Esophagus (tissue), 2 donors: ENCODE data around the gene GPX5. TPM values are rescaled to one million over a fixed set of nuclear protein-coding genes. Genes with fewer than 3 reads are reported as not detected.

Source experiments
- H3K27ac ChIP-seq, 2 donors: one replicate each; pipeline ENCODE4 v1.5.1; 2013; ENCODE audit warnings: low read depth in 2 of 2, mild to moderate bottlenecking in 2 of 2, inconsistent platforms in 1 of 2, low read length in 1 of 2, moderate library complexity in 1 of 2
- H3K27me3 ChIP-seq, 2 donors: one replicate each; pipeline ENCODE4 v1.6.1; 2013; ENCODE audit warnings: low read length in 2 of 2, control low read depth in 1 of 2, mild to moderate bottlenecking in 1 of 2; ENCODE audit not compliant: insufficient read depth in 2 of 2, control insufficient read depth in 1 of 2
- H3K36me3 ChIP-seq, 2 donors: one replicate each; pipeline ENCODE4 v1.6.1; 2013; ENCODE audit warnings: low read length in 1 of 2; ENCODE audit not compliant: control insufficient read depth in 2 of 2, insufficient read depth in 2 of 2
- H3K4me1 ChIP-seq, 2 donors: one replicate each; pipeline ENCODE4 v1.6.1; 2013; ENCODE audit warnings: low read length in 1 of 2; ENCODE audit not compliant: control insufficient read depth in 2 of 2, insufficient read depth in 2 of 2
- H3K4me3 ChIP-seq, 2 donors: one replicate each; pipeline ENCODE4 v1.5.1; 2013; ENCODE audit warnings: low read length in 2 of 2, mild to moderate bottlenecking in 2 of 2, low read depth in 1 of 2, moderate library complexity in 1 of 2
- H3K9me3 ChIP-seq, 2 donors: one replicate each; pipeline ENCODE4 v1.6.1; 2013; ENCODE audit warnings: mild to moderate bottlenecking in 2 of 2, low read depth in 1 of 2, low read length in 1 of 2, moderate library complexity in 1 of 2; ENCODE audit not compliant: control insufficient read depth in 2 of 2, insufficient read depth in 1 of 2
- WGBS, 2 donors: extraction: QIAGEN DNeasy Blood & Tissue Kit; methylation state at CpG; one replicate each; pipeline ENCODE4 v1.1.7; 2013; 5-methylcytosine and 5-hydroxymethylcytosine counted together
- polyA plus RNA-seq, 2 donors: library from polyadenylated mRNA; stranded (reverse); fragments of 200-250 nt; gene quantifications; one replicate each; pipeline ENCODE4 v1.2.3, GENCODE V29; 2013
- donor health status: healthy with polysubstance abuse.
- donor health status: Bipolar disorder and iron deficiency.

GPX5 gene
- polyA plus RNA-seq, 2 donors: not detected

GRCh38 chr6:28551891-28552666 lies 26.4 kb downstream of the GPX5 start:
- 62 to 67% methylated on average over 4 of the region's 4 CpGs for WGBS, 2 donors
- no peaks in the 10 kb centered on the region for H3K9me3 ChIP-seq
- H3K4me1 ChIP-seq: no peaks in the 10 kb centered on the region
- H3K27ac ChIP-seq: no peak overlapping the region
- H3K36me3 ChIP-seq: no peaks in the 10 kb centered on the region
- no peak overlapping the region for H3K4me3 ChIP-seq
- peaks cover 0 to 2% of the 10 kb centered on the region in 2 donors for H3K27me3 ChIP-seq

DNA sequence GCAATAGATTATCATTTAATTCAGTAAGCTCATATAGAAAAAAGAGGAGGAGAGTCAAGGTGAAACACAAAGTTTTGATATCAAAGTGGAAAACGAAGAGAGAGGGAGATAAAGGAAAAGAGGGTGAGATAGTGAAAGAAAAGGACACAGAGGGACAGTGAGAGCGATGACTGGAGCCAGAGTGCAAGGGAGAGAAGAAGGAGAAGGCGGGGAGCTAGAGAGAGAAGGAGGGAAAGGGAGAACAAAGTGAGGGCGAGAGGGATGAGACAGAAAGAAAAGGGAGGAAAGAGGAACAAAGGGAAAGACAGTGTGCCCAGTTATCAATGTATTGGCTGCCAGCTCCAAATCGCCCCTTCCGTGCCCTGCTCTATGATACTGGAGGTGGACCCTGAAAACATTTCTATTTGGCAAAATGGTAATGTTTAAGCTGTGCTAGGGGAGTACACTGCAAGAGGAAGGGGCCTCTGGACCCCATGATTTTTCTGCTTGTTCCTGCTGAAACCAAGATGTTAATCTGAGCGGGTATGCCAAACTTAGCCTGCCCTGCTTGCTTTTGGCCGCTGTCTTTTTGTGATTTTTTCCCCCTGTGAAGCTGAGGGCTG lies 27.8 kb downstream of the GPX5 start:
- H3K27ac ChIP-seq: no peak overlapping the region
- no peak overlapping the region for H3K4me3 ChIP-seq
- no peaks in the 10 kb centered on the region for H3K4me1 ChIP-seq
- H3K27me3 ChIP-seq: peaks cover 0 to 2% of the 10 kb centered on the region in 2 donors
- no peaks in the 10 kb centered on the region for H3K9me3 ChIP-seq
- WGBS, 2 donors: 39 to 49% methylated on average over 8 of the region's 8 CpGs
- no peaks in the 10 kb centered on the region for H3K36me3 ChIP-seq

DNA sequence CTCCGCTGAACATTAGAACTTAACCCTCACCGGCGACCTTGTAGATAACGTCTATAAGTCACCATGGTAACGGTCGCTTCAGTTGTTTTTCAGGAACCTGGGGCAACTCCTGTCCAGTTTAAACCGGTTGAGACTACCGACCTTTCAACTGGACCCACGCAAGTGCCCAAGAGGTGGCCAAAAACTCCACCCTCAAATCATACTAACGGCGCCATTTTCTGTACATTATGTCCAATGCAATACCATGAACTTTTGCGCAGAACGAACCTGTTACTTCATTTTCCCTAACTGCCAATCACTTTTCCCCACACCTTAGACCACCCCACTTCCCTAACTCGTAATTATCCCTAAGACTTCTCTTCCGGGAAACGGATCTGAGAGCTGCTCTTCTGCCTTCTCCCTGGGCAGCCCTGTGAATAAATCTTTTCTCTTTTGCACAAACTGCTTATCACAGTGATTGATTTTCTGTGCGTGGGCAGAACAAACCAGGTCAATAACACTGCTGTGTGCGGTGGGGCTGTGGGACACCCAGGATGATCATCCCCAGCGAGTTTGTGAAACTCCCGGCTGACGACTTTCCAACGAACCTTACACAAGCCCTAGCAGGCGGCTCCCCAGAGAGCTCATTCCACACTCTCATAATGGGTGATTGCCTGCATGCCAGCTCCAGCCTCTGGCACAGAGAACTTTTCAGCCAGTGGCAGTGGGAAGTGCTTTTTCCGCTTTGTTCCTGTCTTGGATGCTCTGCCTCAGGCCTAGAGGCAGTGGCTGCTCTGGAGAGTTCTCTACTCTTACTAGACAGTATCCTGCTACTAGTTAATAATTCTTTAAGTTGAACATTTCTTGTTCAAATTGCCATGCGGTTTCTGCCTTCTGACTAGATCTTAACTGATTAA lies 28.6 kb downstream of the GPX5 start:
- H3K4me1 ChIP-seq: no peaks in the 10 kb centered on the region
- no peak overlapping the region for H3K4me3 ChIP-seq
- no peak overlapping the region for H3K27ac ChIP-seq
- no peaks in the 10 kb centered on the region for H3K9me3 ChIP-seq
- no peaks in the 10 kb centered on the region for H3K36me3 ChIP-seq
- WGBS, 2 donors: 21 to 22% methylated on average over 25 of the region's 25 CpGs
- peaks cover 0 to 2% of the 10 kb centered on the region in 2 donors for H3K27me3 ChIP-seq

GRCh38 chr6:28555136-28555535 lies 29.5 kb downstream of the GPX5 start:
- peaks cover 0 to 2% of the 10 kb centered on the region in 2 donors for H3K27me3 ChIP-seq
- H3K27ac ChIP-seq: no peak overlapping the region
- no peaks in the 10 kb centered on the region for H3K9me3 ChIP-seq
- H3K4me3 ChIP-seq: no peak overlapping the region
- 51% methylated on average over 2 of the region's 2 CpGs for WGBS, 2 donors
- H3K36me3 ChIP-seq: no peaks in the 10 kb centered on the region
- H3K4me1 ChIP-seq: no peaks in the 10 kb centered on the region

- H3K9me3 ChIP-seq: no peaks in the 10 kb centered on the region
- no peak overlapping the region for H3K27ac ChIP-seq
- H3K36me3 ChIP-seq: no peaks in the 10 kb centered on the region
- no peaks in the 10 kb centered on the region for H3K4me1 ChIP-seq
- H3K4me3 ChIP-seq: no peak overlapping the region
- whole genome bisulfite sequencing, 2 donors: 50 to 52% methylated on average over 3 of the region's 3 CpGs
- H3K27me3 ChIP-seq: peaks cover 0 to 2% of the 10 kb centered on the region in 2 donors
Observed at GRCh38 chr6:28558629-28559028, 32.9 kb downstream of the GPX5 start.

DNA sequence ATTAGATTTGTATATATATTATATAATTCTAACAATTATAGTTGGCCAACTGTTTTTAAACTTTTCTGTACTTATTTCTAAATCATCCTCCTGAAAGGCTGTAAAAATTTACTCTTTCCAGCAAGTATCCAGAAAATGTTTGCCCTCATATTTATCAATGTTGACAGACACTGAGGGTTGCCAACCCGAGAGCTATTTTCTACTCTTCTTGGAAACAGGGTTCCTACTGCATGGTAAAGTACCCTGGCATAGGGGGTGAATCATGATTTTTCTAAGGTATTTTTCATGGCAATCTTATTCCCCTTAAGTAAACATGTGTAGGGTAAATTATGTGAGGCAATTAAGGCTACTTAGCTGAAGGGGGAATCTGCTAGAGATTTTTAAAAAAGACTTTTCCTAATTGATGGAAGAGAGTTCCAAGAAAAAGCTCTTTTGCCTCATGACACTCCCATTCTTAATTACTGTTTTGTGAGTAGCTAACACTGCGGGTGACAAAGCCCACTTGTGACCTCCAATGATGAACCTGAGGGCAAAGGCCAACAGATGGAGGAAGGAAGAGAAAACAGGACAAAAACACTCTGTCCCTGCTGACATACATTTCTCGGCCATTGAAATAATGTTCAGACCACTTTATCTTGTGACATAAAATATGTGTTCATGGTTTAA lies 37.9 kb downstream of the GPX5 start:
- Histone ChIP-seq H3K4me1 (no peaks in the 10 kb centered on the region), H3K27me3 (no peaks in the 10 kb centered on the region), H3K9me3 (no peaks in the 10 kb centered on the region), H3K27ac (no peak overlapping the region), H3K4me3 (no peak overlapping the region), H3K36me3 (no peaks in the 10 kb centered on the region)
- 34 to 39% methylated on average over 3 of the region's 3 CpGs for WGBS, 2 donors

DNA sequence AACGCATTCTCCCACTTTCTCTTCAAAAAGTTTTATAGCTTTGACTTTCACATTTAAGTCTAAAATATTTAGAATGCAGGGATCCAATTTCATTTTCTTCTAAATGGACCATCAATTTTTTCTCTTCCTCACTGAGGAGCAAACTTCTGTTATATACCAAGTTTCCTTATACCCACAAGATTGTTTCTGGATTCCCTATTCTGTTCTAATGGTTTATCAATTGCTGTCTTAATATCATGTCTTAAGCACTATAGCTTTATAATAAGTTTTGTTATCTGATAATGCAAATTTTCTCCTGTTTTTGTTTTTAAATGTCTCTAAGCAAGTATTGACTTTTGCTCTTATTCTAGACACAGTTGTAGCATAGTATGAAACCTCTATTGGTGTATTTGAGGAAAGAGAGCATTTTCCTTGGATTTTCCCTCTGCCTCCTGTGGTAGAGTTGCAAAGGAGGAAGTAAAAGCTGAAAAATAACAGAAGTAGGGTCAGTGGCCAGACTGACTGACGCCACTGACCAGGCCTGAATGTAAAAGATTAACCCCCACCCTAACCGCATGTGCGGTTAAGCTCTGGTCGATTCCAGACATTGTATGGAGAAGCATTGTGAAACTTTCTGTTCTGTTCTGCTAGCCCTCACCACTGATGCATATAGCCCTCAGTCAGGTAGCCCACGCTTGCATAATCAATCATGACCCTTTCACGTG lies 40.3 kb downstream of the GPX5 start:
- no peak overlapping the region for H3K27ac ChIP-seq
- H3K9me3 ChIP-seq: no peaks in the 10 kb centered on the region
- H3K4me1 ChIP-seq: no peaks in the 10 kb centered on the region
- 55 to 61% methylated on average over 7 of the region's 7 CpGs for WGBS, 2 donors
- no peaks in the 10 kb centered on the region for H3K36me3 ChIP-seq
- H3K27me3 ChIP-seq: no peaks in the 10 kb centered on the region
- no peak overlapping the region for H3K4me3 ChIP-seq

DNA sequence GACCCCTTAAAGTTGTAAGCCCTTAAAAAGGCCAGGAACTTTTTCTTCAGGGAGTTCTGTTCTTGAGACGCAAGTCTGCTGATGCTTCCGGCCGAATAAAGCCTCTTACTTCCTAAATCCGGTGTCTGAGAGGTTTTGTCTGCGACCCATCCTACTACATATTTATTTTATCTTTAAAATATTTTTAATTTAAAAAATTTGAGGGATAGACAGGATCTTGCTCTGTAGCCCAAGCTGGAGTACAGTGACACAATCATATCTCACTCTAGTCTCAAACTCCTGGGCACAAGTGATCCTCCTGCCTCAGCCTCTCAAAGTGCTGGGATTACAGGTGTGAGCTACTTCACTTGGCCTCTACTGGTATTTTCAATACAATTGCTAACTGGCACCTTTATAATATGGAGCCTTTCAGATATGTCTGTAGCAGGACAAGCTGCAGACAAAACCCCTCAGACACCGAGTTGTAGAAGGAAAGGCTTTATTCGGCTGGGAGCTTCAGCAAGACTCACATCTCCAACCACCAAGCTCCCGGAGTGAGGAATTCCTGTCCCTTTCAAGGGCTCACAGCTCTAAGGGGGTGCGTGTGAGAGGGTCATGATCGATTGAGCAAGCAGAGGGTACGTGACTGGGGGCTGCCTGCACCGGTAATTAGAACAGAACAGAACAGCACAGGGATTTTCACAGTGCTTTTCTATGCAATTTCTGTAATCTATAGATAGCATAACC lies 41.0 kb downstream of the GPX5 start:
- WGBS, 2 donors: 87 to 92% methylated on average over 12 of the region's 12 CpGs
- no peak overlapping the region for H3K4me3 ChIP-seq
- no peak overlapping the region for H3K27ac ChIP-seq
- no peaks in the 10 kb centered on the region for H3K27me3 ChIP-seq
- H3K9me3 ChIP-seq: no peaks in the 10 kb centered on the region
- no peaks in the 10 kb centered on the region for H3K36me3 ChIP-seq
- no peaks in the 10 kb centered on the region for H3K4me1 ChIP-seq
